ENCODE results near the gene TTLL3.
"Not testable (repeated sequence)": the region's sequence is repeated elsewhere in the genome, so short reads cannot be mapped to it uniquely, and the experiment has no call there.

TTLL3 gene, protein sequence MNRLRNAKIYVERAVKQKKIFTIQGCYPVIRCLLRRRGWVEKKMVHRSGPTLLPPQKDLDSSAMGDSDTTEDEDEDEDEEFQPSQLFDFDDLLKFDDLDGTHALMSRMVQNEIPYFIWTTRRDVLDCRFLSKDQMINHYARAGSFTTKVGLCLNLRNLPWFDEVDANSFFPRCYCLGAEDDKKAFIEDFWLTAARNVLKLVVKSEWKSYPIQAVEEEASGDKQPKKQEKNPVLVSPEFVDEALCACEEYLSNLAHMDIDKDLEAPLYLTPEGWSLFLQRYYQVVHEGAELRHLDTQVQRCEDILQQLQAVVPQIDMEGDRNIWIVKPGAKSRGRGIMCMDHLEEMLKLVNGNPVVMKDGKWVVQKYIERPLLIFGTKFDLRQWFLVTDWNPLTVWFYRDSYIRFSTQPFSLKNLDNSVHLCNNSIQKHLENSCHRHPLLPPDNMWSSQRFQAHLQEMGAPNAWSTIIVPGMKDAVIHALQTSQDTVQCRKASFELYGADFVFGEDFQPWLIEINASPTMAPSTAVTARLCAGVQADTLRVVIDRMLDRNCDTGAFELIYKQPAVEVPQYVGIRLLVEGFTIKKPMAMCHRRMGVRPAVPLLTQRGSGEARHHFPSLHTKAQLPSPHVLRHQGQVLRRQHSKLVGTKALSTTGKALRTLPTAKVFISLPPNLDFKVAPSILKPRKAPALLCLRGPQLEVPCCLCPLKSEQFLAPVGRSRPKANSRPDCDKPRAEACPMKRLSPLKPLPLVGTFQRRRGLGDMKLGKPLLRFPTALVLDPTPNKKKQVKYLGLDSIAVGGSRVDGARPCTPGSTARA

DNA sequence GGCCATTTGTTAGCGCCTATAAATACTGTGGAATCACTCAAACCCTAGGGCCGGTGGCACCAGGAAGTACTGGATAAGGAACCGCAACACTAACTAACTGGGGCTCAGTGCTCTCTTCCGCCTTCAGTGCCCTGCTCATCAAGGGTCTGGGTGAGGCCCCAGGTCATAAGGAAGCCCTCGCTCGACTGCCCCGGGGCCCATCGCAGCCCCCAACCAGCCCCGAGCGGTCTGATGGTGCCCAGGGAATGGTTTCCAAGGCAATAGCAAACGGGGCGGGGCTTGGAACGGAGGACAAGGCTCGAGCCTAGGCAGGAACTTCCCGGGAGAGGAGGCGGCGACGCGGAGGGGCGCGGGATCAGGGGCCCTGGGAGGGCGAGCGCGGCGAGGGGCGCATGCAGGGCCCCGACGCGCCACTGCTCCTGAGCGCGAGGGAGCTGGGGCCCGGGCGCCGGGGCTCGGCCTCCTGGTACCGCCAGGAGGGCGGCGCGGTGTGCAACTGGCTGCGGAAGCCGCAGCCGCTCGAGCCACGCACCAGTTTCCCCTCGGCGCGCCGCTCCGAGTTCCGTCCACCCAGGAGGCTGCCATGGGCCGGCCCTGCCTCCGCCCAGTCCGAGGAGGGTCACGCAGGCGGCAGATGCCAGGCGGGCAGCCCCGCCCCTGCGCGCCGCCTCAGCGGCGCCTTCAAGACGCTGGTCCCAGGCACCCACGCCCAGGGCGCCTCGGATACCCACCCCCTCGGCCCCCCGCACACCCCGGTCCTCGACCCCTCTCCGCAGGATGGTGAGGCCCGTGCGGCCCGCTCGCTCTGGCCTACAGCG, at the start of gene TTLL3:
Gene TTLL3 (plus strand): TSS at position 648 of the 818 bp plus-strand sequence. CDS start 400 bp downstream, outside the sequence.
- DNase-seq: no peak

DNA sequence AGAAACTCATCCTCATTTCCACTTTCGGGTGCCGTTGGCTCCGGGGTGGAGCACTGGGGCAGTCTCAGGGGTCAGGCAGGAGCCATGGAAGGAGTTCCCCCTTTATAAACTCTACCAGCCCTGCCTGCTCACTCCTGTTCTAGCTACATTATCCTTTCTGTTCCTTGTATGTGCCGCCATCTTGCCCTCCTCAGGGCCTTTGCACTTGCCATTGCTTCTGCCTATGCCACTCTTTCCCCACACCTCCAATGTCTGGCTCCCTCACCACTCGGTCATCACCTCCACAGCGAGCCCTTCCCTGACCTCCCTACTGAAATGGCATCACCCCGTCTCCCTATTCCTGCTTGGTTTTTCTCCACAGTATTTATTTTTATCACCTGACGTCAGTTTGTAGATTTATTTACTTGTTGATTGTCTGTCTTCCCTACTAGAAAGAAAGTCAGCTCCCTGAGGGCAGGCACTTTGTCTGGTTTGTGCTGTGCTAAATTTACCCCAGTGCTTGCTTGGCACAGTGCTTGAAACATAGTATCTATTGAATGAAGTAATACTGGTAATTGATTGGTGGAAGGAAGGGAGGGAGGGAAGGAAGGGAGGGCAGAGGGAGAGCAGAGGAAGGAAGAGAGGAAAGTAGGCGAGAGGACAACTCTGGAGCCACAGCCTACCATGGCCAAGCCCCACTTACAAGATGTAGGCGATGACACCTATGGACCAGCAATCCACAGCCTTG, 49.1 kb upstream of the TTLL3 start:
- no peak for DNase-seq

GRCh38 chr3:9761919-9762318, 48.1 kb upstream of the TTLL3 start:
- DNase-seq: no peak

DNA sequence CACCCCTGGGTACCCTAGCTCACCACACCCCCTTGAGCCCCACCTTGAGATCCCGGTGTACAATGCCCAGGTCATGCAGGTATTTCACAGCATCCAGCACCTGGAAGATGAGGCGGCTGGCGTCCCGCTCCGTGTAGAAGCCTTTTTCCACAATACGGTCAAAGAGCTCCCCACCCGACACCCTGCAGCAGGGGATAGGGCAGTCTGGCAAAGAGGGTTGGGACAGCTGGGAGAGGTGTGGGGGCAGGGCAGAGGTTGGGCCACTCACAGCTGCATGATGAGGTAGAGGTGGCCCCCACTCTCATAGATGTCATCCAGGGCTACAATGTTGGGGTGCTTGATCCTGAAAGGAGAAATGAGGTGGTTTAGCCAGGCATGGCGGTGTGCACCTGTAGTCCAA, 47.2 kb upstream of the TTLL3 start:
- no peak for DNase-seq

DNA sequence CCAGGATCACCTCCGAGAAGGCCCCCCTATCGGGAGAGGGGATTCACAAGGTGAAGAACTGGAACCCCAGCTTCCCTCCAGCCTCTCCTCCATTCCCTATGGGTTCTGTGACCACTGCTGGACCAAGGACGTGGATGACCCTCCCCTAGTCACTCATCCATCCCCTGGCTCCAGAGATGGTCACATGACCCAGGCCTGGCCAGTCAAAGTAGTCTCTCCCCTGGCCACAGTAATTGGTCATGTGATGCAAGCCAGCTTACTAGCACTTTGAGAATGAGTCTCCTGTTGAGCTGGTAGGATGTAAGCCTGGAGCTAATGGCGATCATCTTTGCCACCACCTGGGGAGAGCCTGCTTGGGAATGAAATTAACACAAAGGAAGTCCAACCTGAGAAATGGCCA, 44.2 kb upstream of the TTLL3 start:
- DNase-seq: no peak

GRCh38 chr3:9767418-9767817, 42.6 kb upstream of the TTLL3 start:
- DNase-seq: no peak

DNA sequence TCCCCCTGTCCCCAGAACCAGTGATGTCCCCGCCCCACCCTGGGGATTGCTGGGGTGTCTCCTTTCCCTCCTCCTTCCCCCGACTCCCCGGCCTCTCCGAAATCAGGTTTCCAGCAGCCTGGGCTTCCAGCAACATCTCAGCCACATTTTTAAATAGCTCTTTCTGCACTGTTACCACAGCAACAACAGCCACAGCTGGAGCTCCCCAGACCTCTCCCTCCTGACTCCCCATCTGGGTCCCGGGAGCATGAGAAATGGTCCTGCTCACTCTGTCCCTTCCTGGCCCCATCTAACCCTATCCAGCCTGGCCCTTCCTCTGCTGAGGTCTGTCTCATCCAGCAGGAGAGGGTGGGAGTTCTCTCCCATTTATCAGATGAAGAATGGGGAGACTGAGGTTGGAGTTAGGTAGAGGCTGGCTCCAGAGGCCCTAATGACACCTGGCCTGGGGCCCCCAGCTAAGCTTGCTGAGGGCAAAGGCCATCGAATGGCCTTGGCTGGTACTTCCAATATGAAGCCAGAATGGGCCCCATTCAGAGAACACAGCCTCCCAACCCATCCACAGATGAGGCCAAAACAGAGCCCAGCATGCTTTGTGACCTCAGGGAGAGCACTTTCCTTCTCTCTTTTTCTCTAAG, 41.8 kb upstream of the TTLL3 start:
- DNase-seq: no peak

DNA sequence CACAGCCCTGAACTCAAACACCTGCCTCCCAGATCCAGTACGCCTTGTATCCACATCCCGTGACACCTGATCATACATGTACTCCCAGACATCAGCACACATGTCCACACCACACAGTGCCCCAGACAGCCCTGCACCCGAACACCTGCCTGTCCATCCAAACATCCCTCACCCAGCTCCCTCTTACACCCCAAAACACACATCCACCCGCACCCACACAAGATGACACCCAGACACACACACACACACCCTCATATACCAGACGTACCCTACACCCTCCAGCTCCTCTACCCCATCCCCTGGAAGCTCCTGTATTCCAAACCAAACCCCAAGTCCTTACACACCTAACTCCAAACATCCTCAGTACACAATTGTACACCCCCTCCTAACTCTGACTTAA, 41.0 kb upstream of the TTLL3 start:
- no peak for DNase-seq

DNA sequence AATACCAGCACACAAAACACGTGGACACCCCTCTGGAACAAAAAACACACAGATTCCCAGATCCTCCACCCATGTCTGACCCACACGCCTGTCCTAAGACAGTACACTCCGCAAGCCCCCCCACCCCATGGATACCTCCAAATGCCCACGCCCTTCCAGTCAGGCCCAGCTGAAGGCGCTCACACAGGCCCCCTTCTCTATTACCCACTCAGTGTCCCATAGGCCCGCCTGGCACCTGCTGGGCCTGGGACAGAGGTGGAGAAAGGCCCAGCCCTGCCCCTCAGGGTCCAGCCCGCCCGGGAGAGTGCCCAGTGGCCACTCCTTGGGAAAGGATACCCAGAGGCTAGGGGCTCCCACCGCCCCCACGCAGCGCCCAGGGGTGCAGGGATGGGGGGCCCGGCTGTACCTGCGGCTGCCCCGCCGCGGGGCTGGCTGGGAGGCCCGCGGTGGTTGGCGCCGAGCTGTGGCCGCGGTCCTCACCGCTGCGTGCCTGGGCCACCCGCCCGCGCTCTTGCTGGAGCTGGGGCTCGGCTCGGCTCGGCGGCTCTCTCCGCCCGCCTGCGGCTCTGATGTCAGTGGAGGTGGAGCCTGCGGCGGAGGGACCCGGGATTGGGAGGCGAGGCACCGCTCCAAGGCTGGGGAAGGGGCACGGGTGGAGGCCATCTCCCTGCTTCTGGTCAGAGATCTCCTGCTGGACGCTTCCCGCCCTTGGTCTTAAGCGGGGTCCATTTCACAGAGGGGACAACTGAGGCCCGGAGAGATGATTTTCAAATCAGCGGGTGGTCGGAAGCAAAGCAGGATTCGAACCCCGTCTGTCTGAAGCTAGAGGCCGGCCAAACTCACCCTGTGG, 40.4 kb upstream of the TTLL3 start, which contains the start of gene CAMK1:
Gene CAMK1 (minus strand): TSS at position 522 of the 850 bp plus-strand sequence. CDS start 2,198 bp downstream, outside the sequence.
- no peak for DNase-seq

DNA sequence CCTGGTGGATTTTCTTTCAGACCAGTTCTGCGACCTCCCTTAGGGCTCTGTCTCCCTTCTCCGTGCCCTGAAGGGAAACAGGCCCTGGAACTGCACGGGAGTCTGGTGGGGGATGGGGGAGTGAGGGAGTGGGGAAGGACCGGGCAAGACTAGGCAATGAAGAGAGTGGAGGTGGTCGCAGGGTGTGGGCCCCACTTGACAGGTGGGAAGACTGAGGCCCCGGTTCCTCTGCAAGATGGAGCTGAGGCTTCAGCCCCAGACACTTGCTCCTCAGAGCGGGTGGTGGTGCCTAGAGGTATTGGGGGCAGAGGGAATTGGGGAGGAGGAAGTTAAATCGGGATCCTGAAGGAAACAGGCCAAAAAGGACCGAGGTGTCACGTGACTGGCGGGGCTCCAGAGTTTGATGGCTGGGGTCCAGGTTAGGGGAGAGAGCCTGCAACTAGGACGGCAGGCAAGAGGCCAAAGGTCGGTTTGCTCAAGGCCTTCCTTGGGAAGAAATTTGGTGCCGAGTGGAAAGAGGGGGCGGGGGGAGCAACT, 39.7 kb upstream of the TTLL3 start:
- no peak for DNase-seq

DNA sequence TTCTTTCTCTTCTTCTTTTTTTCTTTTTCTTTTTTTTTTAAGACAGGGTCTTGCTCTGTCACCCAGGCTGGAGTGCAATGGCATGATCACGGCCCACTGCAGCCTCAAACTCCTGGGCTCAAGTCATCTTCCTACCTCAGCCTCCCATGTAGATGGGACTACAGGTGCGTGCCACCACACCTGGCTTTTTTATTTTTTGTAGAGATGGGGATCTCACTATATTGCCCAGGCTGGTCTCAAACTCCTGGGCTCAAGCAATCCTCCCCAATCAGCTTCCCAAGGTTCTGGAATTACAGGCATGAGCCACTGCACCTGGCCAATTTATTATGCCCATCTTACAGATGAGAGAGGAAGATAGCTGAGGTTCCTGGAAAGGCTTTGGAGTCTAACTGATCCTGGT, 39.1 kb upstream of the TTLL3 start:
- DNase-seq: not testable (repeated sequence)

DNA sequence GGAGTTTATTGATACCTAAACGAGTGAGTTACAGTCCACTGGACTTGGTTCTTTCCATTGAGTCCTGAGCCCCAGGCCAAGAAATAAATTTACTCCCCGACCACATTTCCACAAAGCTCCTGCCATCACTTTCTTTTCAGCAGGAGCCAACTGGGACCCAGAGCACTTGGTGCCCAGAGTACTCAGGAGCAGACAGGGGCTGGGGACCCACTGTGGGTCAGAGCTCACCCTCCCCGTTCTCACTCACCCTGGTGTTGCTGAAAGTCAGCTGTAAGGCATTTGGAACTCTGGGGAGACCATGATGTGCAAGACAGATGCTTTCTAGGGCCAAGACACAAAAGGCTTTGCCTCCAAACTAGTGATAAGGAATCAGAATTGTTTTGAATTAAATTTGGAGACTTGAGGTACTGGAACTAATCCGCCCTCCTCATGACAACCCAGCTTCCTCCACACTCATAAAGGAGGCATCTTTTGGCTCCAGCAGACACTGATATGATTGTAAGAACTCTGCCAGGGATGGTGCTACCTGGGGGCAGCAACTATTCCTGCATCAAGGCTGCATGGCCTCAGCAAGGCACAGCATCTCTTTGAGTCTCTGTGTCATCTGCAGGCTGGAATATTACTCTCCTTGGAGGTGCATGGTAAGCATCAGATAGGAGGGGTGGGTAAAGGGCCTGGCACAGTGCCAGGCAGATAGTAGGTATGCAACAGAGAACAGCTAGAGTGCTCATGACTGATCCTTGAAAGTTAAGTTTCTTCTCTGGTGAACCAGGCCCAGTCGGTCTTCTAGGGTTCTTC, 33.0 kb upstream of the TTLL3 start:
- DNase-seq: no peak

DNA sequence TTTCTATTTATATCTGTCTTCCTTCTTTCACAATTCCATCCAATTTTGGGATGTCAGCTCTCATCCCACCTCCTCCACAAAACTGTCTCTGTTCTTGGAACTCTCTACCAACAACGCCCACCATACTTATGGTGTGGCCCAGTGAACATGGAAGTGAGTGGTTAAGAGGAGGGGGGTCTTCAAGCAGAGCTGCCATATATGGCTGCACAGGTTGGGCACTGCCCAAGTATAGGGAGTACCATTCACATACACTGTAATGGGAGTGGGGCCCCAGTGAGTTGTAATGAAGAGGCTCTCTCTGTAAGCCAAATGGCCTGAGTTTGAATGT, 32.4 kb upstream of the TTLL3 start:
- DNase-seq: no peak

DNA sequence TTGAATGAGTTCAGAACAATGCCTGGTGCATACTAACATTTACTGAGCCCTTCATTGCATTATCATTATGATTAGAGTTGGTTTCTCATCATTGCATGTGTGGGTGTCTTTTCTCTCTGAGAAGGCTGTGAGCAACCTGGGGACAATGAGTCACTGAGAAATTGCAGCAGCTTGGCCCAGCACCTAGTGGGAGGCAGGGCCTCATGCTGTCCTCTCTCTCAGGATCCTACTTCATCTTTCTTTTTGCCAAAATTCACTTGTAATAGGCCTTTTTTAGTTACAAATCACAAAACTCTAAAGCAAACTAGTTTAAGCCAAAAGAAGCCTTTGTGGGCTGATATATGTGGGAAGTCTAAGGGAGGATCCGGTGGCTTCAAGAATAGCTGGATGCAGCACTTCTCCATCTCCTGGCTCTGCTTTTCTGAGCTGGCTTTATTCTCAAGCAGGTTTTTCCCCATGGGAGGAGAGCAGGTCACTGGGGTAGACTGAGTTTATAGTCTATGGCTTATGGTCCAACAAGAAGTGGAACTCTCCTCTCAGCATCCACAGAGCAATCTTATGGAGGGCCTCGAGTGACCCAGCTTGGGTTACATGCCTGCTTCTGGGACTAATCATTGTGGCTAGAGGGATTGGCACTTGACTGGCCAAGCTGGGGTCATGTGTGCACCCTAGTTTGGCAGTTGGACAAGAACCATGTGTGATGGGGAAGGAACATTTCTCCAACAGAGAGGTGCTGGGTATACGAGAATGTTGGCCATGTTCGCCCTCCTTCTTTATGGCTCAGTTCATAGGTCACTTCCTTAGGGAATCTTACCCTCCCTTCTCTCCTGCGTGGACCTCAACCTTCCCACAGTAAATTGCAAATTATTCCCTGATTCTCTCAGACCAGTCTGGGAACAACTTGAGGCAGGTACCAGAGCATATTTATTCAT, 31.7 kb upstream of the TTLL3 start:
- DNase-seq: no peak

DNA sequence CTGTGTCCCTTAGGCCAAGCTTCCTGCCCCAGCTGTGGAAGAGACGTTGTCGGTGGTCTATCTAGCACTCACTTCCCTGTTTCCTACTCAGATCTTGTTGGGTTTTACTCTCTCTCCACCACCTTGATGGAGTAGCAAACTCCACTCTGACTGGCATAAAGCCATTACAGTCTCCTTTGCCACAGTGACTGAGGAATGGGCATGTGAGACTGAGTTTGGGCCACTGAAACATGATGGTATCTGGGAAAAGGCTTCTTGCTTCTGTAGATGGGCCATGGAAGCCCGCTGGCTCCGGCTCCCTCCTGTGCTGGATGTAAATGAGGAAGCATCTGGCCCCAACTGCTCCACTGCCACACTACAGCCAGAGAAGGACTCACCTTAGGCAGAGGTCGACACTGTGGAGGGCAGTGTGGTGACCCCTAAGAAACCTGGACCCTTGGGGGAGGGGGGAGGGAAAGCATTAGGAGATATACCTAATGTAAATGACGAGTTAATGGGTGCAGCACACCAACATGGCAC, 30.9 kb upstream of the TTLL3 start:
- no peak for DNase-seq

DNA sequence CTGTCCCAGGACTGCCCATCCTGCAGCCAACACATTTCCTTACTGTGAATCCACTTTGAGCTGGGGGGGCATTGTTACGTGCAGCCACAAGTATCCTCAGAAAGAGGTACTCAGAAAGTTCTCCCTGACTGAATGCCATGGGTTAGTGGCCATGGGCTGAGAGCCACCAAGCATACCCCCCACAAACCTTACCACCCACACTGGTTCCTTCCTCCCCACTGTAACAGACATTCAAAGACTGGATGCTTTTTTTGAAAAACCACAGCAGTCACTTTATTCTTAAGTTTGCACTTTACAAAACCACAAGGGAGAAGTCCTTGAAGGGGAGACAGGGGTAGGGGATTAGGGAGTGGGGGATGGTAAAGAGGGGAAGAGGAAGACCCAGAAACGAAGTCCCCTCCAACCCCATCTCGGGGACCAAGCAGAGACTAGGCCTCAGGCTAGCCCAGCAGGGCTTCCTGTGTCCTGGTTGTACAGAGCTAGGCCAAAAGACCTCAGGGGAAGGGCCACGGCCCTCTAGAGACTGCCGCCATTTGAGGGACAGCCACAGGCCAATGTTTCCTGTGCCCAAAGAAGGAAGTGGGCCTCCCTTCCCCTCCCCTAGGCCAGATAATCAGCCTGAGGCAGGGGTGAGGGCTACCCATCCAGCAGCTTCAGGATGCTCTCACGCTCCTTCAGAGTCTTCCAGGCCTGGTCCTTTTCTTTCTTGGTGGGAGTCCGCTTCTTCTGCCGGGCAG, 30.2 kb upstream of the TTLL3 start:
- no peak for DNase-seq

GRCh38 chr3:9780458-9780812, 29.6 kb upstream of the TTLL3 start:
- DNase-seq: no peak

DNA sequence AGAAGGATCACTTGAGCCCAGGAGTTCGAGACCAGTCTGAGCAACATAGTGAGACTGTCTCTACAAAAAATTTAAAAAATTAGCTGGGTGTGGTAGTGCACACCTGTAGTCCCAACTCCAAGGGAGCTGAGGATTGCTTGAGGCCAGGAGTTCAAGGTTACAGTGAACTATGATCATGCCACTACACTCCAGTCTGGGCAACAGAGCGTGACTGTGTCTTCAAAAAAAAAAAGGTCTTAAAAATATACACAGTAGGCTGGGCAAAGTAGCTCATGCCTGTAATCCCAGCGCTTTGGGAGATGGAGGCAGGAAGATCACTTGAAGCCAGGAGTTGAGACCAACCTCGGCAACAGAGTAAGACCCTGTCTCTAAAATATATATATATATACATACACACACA, 29.2 kb upstream of the TTLL3 start:
- DNase-seq: no peak

Data from NCI-H1417 treated with DMSO at 0.1 percent for 48 hours (cell line).